ENCODE data around the gene ARF1. TPM values are rescaled to one million over a fixed set of nuclear protein-coding genes. Genes with fewer than 3 reads are reported as not detected.

The ARF1 gene
- total RNA-seq, 1 experiment from 2014 or later = 595 TPM

GRCh38 chr1:228144193-228144992 is 61.9 kb downstream of the ARF1 start:
- Histone ChIP-seq H3K36me3 (ENCODE audit: low read depth) (no peaks in the 10 kb centered on the region), H3K4me2 (no peak overlapping the region), H3K9me2 (ENCODE audit: insufficient read depth) (no peaks in the 10 kb centered on the region), H3K4me3 (no peak overlapping the region), H3K79me2 (ENCODE audit: low read depth) (peaks cover 49% of the 10 kb centered on the region), H3K9me3 (ENCODE audit: insufficient read depth, low read depth) (no peaks in the 10 kb centered on the region), H3K27ac (no peak overlapping the region), H2AFZ (no peak overlapping the region), H3K27me3 (ENCODE audit: insufficient read depth, low read depth) (no peaks in the 10 kb centered on the region), H3K4me1 (replicated peaks; ENCODE audit: insufficient read depth) (peaks cover 9% of the 10 kb centered on the region), H4K20me1 (ENCODE audit: insufficient read depth) (peaks cover 27% of the 10 kb centered on the region), H3F3A (ENCODE audit: insufficient read depth, low read depth) (no peaks in the 10 kb centered on the region)
- no TSS peak for BruUV-seq (replicated peaks)
- POLR2A ChIA-PET (ENCODE audit: unreplicated experiment) = no interaction called here
- no peak for DNase-seq
- intact Hi-C loops (cut with micrococcal nuclease; ENCODE audit: unreplicated experiment) = no loop called here
- TF ChIP-seq, protein P1, sequence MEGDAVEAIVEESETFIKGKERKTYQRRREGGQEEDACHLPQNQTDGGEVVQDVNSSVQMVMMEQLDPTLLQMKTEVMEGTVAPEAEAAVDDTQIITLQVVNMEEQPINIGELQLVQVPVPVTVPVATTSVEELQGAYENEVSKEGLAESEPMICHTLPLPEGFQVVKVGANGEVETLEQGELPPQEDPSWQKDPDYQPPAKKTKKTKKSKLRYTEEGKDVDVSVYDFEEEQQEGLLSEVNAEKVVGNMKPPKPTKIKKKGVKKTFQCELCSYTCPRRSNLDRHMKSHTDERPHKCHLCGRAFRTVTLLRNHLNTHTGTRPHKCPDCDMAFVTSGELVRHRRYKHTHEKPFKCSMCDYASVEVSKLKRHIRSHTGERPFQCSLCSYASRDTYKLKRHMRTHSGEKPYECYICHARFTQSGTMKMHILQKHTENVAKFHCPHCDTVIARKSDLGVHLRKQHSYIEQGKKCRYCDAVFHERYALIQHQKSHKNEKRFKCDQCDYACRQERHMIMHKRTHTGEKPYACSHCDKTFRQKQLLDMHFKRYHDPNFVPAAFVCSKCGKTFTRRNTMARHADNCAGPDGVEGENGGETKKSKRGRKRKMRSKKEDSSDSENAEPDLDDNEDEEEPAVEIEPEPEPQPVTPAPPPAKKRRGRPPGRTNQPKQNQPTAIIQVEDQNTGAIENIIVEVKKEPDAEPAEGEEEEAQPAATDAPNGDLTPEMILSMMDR (conservative IDR thresholded peaks at IDR 0.05) = no peak
- TF ChIP-seq EZH2 (IDR thresholded peaks at IDR 0.05; ENCODE audit: low read depth) = no peak
- CTCF ChIA-PET = no interaction called here

GRCh38 chr1:228144993-228145343 is 62.5 kb downstream of the ARF1 start:
- no peak for DNase-seq
- BruUV-seq (replicated peaks) = no TSS peak
- ChIA-PET POLR2A (ENCODE audit: unreplicated experiment) (no interaction called here), CTCF (no interaction called here)
- peaks cover 49% of the 10 kb centered on the region for H3K79me2 ChIP-seq (ENCODE audit: low read depth)
- H3K4me3 ChIP-seq = no peak overlapping the region
- intact Hi-C loops (cut with micrococcal nuclease; ENCODE audit: unreplicated experiment) = no loop called here
- H3F3A ChIP-seq (ENCODE audit: insufficient read depth, low read depth) = no peaks in the 10 kb centered on the region
- H3K27ac ChIP-seq = no peak overlapping the region
- H3K4me1 ChIP-seq (replicated peaks; ENCODE audit: insufficient read depth) = peaks cover 9% of the 10 kb centered on the region
- no peak for TF ChIP-seq EZH2 (IDR thresholded peaks at IDR 0.05; ENCODE audit: low read depth)
- TF ChIP-seq, protein P1 (conservative IDR thresholded peaks at IDR 0.05) = no peak
- no peaks in the 10 kb centered on the region for H3K27me3 ChIP-seq (ENCODE audit: insufficient read depth, low read depth)
- peaks cover 27% of the 10 kb centered on the region for H4K20me1 ChIP-seq (ENCODE audit: insufficient read depth)
- H3K9me3 ChIP-seq (ENCODE audit: insufficient read depth, low read depth) = no peaks in the 10 kb centered on the region
- no peaks in the 10 kb centered on the region for H3K36me3 ChIP-seq (ENCODE audit: low read depth)
- no peak overlapping the region for H2AFZ ChIP-seq
- H3K9me2 ChIP-seq (ENCODE audit: insufficient read depth) = no peaks in the 10 kb centered on the region
- no peak overlapping the region for H3K4me2 ChIP-seq

DNA sequence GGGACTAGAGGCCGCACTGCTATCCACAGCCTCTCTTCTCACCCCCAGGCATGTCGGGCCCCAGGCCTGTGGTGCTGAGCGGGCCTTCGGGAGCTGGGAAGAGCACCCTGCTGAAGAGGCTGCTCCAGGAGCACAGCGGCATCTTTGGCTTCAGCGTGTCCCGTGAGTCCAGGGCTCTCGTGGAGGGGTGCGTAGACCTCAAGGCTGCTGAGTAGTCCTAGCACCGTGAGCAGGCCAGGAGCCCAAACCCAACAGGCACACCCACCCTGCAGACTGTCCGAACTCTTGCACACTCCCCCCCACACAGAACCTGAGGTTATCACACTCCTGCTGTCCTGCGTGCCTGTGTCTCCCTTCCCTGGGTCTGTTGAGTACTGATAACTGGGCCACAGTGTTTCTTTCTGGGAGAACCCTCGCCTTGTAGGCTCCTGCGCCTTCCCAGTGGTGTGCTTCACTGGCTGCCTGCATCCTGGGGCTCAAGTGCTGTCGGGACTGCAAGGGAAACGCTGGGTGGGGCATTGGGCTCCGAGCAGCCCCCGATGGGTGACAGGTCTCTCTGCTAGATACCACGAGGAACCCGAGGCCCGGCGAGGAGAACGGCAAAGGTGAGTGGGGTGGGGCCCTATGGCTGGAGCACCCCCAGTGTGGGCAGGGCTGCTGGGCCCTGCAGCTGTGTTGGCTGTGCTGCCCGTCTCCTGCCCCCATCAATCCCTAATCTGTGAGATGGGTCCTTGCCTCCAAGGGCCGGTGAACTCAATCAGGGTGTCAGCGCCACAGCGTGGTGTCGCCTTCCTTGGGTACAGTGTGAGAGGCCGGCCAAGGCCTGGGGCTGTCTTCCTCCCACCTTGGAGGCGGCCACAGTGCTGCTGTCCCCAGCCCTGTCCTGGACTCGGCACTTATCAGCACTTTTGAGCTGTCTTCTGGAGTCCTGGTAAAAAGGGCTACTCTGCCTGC is 63.2 kb downstream of the ARF1 start:
- peaks cover 45% of the 10 kb centered on the region for H3K79me2 ChIP-seq (ENCODE audit: low read depth)
- no peak overlapping the region for H2AFZ ChIP-seq
- H4K20me1 ChIP-seq (ENCODE audit: insufficient read depth) = peaks cover 27% of the 10 kb centered on the region
- ChIA-PET POLR2A (ENCODE audit: unreplicated experiment) (no interaction called here), CTCF (no interaction called here)
- no peaks in the 10 kb centered on the region for H3F3A ChIP-seq (ENCODE audit: insufficient read depth, low read depth)
- H3K4me2 ChIP-seq = no peak overlapping the region
- H3K9me2 ChIP-seq (ENCODE audit: insufficient read depth) = no peaks in the 10 kb centered on the region
- H3K4me1 ChIP-seq (replicated peaks; ENCODE audit: insufficient read depth) = peaks cover 9% of the 10 kb centered on the region
- no peaks in the 10 kb centered on the region for H3K36me3 ChIP-seq (ENCODE audit: low read depth)
- no peak overlapping the region for H3K4me3 ChIP-seq
- H3K27me3 ChIP-seq (ENCODE audit: insufficient read depth, low read depth) = no peaks in the 10 kb centered on the region
- intact Hi-C loops (cut with micrococcal nuclease; ENCODE audit: unreplicated experiment) = no loop called here
- no peak for DNase-seq
- H3K9me3 ChIP-seq (ENCODE audit: insufficient read depth, low read depth) = no peaks in the 10 kb centered on the region
- no peak overlapping the region for H3K27ac ChIP-seq
- BruUV-seq (replicated peaks) = no TSS peak
- TF ChIP-seq, protein P1 (conservative IDR thresholded peaks at IDR 0.05) = no peak
- TF ChIP-seq EZH2 (IDR thresholded peaks at IDR 0.05; ENCODE audit: low read depth) = no peak

Measured in PC-9 (cell line).